CD4-positive, alpha-beta T cell treated with Interleukin-6 at 100 ng/mL for 8 hours (primary cell): ENCODE measurements around the gene ZNF469.

Experiments used
- DNase-seq: peaks from one replicate; pipeline ENCODE4 v3.0.0-alpha.2; 2020; ENCODE audit warnings: mixed read lengths, low spot score

Gene ZNF469

DNA sequence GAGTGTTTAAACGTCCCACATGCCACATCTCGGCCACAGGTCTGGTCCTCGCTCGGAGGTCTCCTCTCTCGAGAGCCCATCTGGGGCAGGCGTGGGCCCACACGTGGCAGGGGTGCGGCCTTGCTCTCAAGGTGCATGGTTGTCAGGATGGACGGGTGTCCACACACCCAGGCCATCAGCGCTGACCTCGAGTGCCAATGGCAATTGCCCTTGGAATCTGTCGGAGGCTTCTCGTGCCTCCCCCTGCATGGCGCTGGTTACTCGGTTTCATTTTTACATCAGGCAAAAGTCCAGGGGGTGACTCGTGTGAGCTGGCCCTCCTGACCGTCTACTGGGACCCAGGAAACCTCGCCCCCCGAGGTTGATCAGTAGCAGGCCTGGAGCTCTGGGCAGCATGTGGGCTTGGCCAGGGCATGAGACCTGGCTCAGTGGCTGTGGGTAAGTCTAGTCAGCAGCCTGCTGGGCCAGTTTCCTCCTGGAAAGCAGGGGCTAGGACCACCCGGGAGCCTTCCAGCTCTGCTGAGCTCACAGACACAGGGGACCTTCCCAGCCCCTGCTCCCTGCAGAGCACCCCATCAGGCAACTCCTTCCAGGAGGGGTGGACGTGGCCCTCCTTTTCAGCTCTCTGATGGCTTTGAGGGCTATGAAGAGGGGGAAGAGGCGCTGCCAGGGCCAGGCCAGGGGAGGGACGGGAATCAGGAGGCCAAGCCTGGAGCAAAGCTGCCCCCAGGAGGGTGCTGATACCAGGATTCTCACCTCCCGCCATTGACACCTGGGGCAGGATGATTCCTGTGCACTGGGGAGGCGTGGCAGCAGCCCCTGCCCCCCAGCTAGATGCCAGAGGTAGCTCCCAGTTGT is 3.7 kb upstream of the ZNF469 start:
- DNase-seq = no peak

DNA sequence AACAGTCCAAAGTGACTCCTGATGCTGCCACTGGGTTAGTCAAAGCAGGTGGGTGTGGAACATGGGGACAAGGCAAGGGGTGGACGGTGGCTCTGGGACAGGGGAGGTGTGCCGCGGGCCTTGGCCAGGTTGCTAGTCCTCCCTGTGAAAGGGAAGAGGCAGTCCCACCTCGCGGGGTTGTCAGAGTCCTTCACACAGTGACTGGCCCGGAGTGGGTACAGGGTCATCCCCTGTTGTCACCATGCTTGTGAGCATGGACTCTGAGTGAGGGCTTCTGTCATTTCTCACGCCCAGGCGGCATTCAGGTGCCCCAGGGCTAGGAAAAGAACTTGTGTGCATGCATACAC is 3.1 kb upstream of the ZNF469 start:
- DNase-seq = no peak

DNA sequence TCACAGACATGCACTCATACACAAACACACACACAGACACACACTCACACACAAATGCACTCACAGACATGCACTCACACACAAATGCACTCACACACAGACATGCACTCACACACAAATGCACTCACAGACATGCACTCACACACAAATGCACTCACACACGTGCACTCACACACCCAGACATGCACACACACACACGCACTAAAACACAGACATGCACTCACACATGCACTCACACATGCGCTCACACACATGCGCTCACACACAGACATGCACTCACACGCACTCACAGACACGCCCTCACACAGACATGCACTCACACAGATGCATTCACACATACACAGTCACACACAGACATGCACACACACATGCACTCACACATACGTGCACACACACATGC is 2.7 kb upstream of the ZNF469 start:
- no peak for DNase-seq

DNA sequence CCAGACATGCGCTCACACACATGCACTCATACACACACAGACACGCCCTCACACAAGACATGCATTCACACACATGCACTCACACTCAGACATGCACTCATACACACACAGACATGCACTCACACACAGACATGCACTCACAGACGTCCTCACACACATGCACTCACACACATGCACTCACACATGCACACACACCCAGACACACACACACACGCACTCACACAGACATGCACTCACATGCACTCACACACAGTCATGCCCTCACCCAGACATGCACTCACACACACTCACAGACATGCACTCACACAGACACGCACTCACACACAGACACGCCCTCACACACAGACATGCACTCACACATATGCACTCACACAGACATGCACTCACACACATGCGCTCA is 2.1 kb upstream of the ZNF469 start:
- no peak for DNase-seq

DNA sequence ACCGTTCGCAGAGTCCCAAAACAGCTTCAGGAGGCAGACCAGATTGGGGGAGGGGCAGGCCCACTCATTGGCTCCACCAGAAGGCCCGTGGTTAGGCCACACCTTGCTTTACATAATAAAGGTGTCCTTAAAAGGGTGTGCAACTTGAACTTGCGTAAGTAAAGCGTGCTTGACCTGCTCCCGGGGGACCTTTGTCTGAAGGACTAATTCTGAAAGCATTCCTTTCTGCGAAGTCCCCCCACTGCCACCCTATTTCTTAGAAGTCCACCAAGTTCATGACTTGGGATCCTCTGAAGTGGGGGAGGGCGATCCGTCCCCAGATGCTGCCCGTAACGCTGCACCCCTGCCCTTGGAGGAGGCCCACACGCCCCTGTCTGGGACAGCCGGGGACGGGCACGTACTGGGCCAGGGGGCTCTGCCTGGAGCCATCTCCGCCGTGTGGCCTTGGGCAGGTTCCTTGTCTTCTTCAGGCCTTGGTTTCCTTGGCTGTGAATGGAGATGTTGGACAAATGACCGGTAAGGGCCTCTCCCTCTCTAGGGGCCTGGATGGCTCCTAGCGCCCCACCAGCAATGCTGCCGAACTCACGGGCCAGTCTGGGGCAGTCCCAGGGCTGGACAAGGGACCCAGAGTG is 823 bp upstream of the ZNF469 start:
- no peak for DNase-seq

DNA sequence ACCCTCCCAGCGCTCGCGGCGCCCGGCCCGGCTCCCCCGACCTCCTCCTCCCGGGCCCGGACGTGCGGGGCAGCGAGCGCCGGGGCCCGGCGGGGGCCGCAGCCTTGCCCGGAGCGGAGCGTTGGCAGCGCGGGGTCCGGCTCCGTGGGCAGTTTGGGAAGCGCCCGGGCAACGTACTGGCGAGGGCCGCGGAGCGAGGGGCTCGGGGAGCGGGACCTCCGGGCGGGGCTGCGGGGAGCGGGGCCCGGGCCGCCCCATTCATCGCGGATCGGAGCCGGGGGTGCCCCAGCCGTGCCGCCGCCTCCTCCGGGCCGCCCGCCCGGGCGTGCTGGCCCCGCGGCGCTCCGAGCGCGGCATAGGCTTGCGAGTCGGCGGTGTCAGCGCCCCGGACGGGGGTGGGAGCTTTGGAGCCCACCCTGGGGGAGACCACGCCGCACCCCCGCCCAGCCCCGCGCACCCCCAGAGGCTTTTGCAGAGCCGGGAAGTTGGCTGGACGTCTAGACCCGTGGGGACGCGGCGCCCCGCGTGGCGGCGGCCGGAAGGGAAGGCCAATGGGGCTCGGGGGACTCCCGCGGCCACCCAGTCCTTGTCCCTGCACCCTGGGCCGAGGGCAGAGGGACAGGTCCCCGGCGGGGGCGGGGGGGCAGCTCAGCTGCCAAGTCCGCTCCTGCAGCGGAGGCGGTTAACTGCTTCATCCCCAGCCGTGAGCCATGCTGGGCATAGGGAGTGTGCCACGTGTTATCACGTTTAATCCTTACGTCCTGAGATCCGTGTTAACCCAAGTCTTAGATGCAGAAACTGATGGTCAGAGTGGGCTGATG is 852 bp downstream of the ZNF469 start:
- DNase-seq = no peak

DNA sequence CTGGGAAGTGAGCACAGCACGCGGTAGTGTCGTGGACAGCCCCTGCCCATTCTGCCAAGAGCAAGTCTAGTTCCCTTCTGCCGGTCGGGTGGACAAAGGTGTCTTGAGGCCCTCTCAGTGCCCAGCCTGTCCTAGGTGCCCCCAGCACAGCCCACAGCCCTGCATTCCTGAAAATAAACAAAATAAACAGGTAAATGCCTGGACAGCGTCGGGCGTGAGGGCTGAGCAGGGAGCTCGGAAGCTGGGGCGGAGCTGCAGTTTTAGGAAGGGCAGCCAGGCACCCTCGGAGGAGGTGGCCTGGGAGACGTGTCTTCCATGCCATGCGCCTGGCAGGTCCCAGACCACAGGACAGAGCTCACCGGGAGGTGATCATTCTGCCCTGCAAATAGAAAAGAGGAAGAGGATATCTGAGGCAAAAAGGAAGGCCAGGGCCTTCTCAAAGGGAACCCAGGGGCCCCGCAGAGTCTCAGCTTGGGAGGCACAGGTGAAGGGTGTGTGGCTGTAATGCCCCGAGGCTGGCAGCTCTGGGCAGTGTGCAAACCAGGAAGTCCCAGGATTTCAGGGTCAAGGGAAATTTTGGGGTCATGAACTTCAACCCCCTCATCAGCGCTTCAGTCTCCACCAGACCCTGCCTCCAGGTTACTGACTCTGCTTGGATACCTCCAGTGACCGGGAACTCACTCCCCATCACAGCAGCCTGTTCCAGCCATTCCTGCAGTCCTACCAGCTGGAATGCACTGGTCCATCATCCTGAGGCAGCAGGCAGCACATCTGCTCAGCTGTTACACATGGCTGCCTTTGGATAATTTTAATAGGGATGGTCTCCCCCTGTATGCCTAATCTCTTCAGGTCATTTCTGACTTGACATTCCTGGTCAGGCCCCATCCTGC is 1.7 kb downstream of the ZNF469 start:
- no peak for DNase-seq

DNA sequence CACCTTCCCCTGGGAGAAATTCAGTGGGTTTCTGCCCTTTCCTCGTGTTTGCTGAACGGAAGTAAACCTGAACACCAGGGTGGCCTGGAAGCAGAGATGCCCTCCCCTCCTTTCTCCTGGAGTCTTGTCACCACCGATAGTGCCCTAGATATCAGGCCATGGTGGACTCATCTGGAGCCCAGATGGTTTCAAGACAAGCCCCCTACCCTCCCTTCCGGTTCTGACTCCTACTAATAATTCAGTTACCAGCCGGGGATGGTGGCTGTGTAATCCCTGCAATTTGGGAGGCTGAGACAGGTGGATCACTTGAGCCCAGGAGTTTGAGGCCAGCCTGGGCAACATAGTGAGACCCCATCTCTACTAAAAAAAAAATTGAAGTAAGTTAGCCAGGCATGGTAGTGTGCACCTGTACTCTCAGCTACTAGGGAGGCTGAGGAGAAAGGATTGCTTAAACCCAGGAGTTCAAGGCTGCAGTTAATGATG is 2.4 kb downstream of the ZNF469 start:
- no peak for DNase-seq

DNA sequence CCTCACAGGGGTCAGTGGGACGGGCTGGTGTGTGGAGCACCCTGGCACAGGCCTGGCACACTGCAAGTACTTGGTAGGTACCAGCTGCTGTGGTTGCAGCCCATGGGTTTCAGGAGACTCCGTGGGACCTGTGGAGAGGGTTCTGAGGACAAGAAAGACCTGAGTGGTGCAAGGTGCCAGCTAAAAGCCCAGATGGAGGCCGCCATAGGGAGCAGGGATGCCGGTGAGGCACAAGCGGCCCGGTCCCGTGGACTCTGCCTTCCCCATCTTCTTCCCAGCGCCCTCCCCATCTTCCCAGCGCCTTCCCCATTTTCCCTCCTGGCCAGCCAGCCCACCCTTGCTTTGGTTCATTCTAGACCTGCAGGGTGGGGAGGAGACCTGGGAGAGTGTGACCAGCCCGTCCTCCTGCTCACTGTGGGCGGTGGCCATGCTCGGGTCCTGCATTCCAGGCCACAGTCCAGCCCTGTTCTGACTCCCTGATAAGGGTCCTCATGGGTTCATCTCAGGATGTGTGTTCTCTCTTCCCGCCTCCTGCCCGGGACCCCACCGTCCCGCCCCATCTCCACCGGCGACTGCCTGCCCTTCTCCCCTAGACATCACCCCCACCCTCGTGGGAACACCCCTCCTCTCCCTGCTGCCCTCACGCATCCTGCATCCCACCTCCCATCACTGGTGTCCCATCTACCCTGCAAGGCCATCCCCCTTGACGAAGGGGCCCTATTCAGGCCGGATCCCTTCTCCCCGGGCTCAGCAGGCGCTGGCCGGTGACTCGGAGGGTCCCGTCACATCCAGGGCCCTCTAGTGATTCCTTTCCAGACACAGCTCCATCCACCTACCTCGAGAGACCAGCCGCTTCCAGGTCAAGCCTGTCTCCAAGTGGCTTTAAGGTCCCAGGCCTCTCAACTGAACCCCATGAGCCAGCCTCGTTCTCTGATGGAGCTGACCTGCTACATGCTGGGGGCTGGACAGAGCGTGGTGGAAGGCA is 3.4 kb downstream of the ZNF469 start:
- no peak for DNase-seq

DNA sequence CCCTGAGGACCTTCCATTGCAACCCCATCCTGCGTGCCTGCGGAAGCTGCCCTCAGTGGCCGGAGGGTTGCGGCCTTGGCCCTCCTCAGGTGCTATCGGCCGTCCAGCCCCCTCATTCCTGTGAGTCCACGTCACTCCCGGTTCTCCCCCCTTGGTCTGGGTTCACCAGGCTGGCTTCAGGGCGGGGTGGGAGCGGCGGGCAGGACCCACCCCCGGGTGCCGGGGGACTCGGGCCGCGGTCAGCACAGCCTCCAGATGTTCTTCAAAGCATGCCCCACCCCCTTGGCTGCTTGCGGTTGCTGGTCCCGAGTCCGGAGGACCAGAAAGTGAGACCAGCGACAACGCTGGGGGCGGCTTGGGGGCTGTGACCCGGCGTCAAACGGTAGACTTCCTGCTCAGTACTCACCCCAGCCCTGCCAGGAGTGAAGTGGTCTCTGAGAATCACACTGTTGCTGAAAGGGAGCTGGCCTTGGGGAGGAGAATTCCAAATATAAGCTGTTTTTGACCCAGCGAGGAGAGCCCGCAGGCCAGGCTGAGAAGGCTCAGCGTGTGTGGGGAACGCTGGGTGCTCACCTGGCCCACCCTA is 4.5 kb downstream of the ZNF469 start:
- DNase-seq = no peak

DNA sequence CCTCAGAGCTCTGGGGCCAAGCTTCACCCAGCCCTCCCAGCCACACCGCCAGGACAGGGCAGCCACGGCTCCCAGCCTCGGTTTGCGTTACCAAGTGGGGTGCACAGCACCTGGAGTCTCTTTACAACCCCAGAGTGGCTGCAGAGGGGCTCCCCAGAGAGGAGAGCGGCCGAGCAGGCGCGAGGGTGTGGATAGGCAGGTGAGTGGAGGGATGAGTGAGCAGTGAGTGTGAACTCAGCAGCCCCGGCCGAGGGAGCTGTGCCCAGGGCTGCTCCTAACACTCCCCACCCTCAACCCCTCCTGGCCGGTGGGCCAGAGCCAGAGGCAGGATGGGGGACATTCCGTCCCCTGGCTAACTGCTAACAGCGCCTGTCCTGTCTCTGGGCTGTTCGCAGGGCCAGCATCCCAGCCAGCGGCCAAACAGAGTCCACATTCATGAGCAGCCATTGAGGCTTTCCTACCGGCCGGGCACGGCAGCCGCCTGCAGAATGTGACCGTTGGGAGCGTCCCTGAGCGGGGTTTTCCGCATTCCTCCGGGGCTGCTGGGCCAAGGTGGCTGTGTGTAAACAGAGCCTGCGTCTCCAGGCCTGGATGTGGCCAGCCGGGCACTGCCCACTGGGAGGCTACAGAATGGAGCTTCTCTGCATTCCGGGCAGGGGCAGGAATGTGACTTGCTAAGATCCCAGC is 5.3 kb downstream of the ZNF469 start:
- no peak for DNase-seq

DNA sequence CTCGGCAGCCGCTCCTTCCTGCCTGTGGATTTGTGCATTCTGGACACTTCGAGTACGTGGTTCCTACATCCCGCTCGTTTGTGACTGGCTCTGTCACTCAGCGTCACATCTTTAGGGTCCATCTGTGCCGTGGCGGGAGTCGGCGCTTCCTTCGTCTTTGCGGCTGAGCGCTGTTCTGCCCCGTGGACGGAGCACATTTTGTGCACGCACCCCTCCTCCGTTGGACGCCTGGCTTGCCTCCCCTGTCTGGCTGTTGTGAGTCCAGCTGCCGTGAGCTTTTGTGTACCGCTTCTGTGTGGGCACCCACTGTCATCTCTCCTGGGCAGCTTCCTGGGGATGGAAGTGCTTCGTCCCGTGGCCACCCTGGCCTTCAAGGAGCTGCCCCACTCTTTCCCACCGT is 6.4 kb downstream of the ZNF469 start:
- DNase-seq = no peak

DNA sequence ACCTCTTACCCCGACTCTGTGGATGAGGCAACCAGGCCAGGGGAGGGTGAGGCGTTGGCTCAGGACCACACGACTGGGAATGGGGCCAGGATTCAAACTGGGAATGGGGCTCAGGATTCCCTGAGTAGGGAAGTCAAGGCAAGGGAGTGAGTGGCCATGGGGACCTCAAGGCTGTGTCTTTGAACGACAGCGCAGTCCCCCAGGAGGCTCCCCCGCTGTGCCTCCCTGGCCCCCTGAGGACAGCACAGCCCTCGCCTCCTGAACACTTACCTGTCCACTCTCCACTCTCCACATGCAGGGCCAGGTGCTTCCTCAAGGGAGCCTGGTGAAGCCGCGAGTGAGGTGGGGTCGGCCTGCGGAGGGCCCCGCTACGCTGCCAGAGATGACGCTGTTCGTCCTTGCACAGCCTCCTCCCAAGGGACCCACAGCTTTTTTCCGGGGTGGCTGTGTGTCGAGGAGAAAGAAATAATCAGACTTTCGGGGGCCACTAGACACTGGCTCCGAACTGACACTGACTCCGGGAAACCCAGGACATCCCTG is 6.9 kb downstream of the ZNF469 start:
- DNase-seq = no peak

DNA sequence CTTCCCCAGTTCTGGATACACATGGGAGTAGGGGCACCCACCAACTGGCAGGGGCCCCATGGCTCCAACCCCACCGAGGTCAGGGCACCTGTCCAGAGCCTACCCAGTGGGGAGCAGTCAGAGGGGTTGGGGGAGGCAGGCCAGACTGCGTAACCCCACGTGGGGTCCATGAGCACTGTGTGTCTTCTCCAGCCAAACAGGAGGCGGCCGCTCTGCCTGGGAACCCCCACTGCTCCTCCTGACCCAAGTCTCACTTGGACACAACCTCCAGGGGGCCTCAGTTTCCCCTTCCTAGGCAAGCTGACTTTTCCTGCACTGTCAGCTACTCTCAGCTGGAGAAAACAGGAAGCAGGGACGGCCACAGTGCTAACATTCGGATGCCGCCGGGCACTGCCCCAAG is 7.5 kb downstream of the ZNF469 start:
- DNase-seq = no peak

DNA sequence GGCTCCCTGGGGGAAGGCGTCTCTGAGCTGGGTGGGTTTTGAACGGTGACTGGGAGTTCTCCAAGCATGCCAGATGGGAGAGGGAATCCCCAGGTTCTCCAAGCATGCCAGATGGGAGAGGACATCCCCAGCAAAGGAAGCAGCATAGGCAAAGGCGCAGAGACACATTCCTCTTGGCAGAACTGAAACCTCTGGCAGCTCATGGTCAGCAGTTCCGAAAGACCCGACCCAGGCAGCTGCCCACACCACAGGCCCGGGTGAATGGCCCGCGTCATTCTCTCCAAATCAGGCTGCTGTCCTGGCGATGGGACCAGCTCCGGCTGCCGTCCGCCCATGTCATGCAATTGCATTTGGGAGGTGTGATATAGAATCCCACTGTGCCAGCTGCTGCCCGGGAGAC is 8.0 kb downstream of the ZNF469 start:
- DNase-seq = no peak

DNA sequence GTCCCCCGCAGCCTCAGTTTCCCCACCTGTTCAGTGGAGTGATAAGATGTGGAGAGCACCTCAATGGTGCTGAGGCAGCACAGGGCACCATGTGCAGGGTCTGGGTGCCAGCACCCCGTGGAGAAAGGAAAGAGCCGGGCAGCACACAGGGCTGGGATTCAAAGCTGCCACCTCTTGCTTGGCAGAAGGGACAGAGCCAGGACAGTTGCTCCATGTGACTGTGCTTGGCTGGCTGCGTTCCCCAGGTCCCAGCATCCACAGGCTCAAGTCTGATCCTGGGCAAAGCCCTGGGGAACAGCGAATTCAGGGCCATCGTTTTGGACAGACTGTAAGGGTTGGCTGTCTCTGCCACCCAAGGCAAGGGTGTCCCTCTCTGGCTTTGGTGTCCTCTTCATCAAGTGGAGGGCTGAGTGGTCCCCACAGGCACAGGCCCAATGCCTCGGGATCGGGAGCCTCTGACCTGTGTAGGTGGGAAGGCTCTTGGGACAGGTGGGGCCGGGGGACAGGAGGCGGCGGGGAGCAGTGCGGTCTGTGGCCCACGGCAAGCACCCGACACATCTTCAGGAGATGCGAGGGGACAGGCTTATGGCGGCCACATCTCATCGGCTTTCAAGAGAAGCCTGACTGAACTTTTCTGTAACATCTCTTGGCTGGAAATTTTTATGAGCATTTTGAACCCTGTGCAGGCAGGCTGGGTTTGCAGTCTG is 8.5 kb downstream of the ZNF469 start:
- no peak for DNase-seq

DNA sequence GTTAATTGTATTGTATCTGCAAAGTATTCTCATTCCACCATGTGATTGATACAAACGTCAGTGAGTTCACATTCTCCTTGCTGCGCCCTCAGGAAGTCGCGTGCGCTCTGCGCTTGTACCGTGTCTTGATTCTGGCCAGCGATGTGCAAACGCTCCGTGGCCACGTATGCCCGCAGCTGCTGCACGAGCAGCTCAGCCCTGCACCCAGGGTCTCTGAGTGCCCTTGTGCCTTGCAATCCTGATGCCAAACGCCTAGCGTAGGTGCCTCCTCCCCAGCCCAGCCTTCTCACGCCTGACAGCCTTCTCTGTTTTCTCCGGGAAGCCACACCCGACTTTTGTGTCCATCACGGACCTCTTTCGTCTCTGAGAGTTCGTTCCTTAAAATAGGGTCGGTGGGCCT is 9.4 kb downstream of the ZNF469 start:
- no peak for DNase-seq

DNA sequence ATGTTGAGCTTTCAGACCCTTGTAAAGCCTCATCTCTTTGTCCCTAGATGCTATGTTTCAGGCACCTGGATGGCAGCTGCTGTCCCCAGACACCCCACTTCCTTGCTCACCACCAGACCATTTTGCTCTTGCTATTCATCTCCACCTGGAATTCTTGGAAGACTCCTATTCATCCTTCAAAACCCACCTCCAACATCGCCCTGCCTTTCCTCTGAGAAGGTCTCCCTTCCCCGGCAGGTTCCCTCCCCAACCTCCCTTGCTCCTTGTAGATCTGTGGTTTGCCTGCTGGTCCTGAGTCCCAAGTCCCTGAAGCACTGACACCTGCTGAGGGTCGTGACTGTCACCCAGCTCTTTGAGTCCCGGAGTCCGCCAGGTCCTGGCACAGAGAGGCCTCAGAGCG is 9.9 kb downstream of the ZNF469 start:
- no peak for DNase-seq

DNA sequence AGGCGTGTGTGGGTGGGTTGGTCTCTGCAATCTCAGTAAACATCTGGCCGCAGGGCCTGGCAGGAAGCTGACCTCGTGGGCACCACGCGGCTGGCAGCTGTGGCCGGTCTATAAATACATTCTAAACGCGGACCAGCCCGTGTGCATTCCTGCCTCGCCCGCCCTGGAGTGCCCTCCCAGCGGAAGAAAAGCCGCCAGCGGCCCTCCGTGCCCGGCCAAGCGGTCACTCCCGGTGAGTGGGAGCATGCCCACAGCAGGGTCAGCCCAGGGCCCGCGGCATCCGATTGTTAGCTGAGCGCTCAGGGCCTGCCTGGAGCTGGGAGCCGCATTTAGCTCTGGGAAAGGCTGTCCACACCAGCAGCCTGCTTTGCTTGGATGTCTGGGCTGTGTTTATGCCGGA is 10.3 kb downstream of the ZNF469 start:
- no peak for DNase-seq
